Effector memory CD4-positive, alpha-beta T cell (primary cell): ENCODE data around the gene SMC5.
"Not testable (repeated sequence)": the region's sequence is repeated elsewhere in the genome, so short reads cannot be mapped to it uniquely, and the experiment has no call there.

ENCODE experiments used
- DNase-seq, 3 donors: peaks; one replicate each; pipeline ENCODE4 v3.0.0-alpha.2; 2020
- H3K27ac ChIP-seq: 2 replicates; pipeline ENCODE4 v1.7.0; 2013; ENCODE audit warnings: mild to moderate bottlenecking, low read length, moderate library complexity; ENCODE audit not compliant: insufficient read depth, poor library complexity, severe bottlenecking
- H3K27me3 ChIP-seq: replicated peaks from 2 replicates; pipeline ENCODE4 v1.7.0; 2013; ENCODE audit warnings: mild to moderate bottlenecking, low read length; ENCODE audit not compliant: insufficient read depth, control insufficient read depth, poor library complexity, severe bottlenecking
- H3K36me3 ChIP-seq: 2 replicates; pipeline ENCODE4 v1.7.0; 2013; ENCODE audit warnings: mild to moderate bottlenecking, low read length, moderate library complexity; ENCODE audit not compliant: control insufficient read depth, insufficient read depth
- H3K4me1 ChIP-seq: 2 replicates; pipeline ENCODE4 v1.7.0; 2013; ENCODE audit warnings: low read length, mild to moderate bottlenecking; ENCODE audit not compliant: control insufficient read depth, insufficient read depth, poor library complexity, severe bottlenecking
- H3K4me3 ChIP-seq: 2 replicates; pipeline ENCODE4 v1.7.0; 2013; ENCODE audit warnings: low read length, low read depth, mild to moderate bottlenecking; ENCODE audit not compliant: insufficient read depth, poor library complexity, severe bottlenecking
- H3K9me3 ChIP-seq: 2 replicates; pipeline ENCODE4 v1.7.0; 2013; ENCODE audit warnings: mild to moderate bottlenecking, low read length, moderate library complexity; ENCODE audit not compliant: control insufficient read depth

The SMC5 gene

GRCh38 chr9:70399141-70399540, 140.4 kb downstream of the SMC5 start:
- Histone ChIP-seq H3K27ac (peak overlapping the region; percentile 12), H3K4me1 (peaks cover 24% of the 10 kb centered on the region), H3K36me3 (no peaks in the 10 kb centered on the region), H3K4me3 (no peak overlapping the region), H3K9me3 (no peaks in the 10 kb centered on the region), H3K27me3 (no peaks in the 10 kb centered on the region)
- no peak for DNase-seq

GRCh38 chr9:70400107-70400892, 141.5 kb downstream of the SMC5 start:
- Histone ChIP-seq H3K36me3 (no peaks in the 10 kb centered on the region), H3K4me3 (no peak overlapping the region), H3K27me3 (no peaks in the 10 kb centered on the region), H3K27ac (no peak overlapping the region), H3K4me1 (peaks cover 34% of the 10 kb centered on the region), H3K9me3 (no peaks in the 10 kb centered on the region)
- DNase-seq, result no peak

GRCh38 chr9:70401241-70401640, 142.5 kb downstream of the SMC5 start:
- H3K27ac ChIP-seq, H3K27me3 ChIP-seq, H3K36me3 ChIP-seq, H3K9me3 ChIP-seq, DNase-seq, H3K4me3 ChIP-seq: not testable (repeated sequence)
- H3K4me1 ChIP-seq, result peaks cover 38% of the 10 kb centered on the region

- peaks cover 39% of the 10 kb centered on the region for H3K4me1 ChIP-seq
- no peaks in the 10 kb centered on the region for H3K9me3 ChIP-seq
- DNase-seq, result no peak
- no peaks in the 10 kb centered on the region for H3K27me3 ChIP-seq
- no peaks in the 10 kb centered on the region for H3K36me3 ChIP-seq
- no peak overlapping the region for H3K27ac ChIP-seq
- H3K4me3 ChIP-seq, result no peak overlapping the region
Observed at GRCh38 chr9:70402213-70402612, 143.4 kb downstream of the SMC5 start.

GRCh38 chr9:70403166-70403565, 144.4 kb downstream of the SMC5 start:
- H3K4me1 ChIP-seq, result peaks cover 34% of the 10 kb centered on the region
- H3K9me3 ChIP-seq, result no peaks in the 10 kb centered on the region
- H3K27ac ChIP-seq, result no peak overlapping the region
- H3K36me3 ChIP-seq, result no peaks in the 10 kb centered on the region
- no peaks in the 10 kb centered on the region for H3K27me3 ChIP-seq
- no peak overlapping the region for H3K4me3 ChIP-seq
- DNase-seq, result no peak

GRCh38 chr9:70403618-70404025, 144.8 kb downstream of the SMC5 start:
- Histone ChIP-seq H3K27ac (no peak overlapping the region), H3K4me1 (peaks cover 39% of the 10 kb centered on the region)

GRCh38 chr9:70404261-70404660, 145.5 kb downstream of the SMC5 start:
- Histone ChIP-seq H3K27ac (no peak overlapping the region), H3K36me3 (peaks cover 4% of the 10 kb centered on the region), H3K27me3 (no peaks in the 10 kb centered on the region), H3K4me1 (peaks cover 38% of the 10 kb centered on the region), H3K4me3 (no peak overlapping the region), H3K9me3 (no peaks in the 10 kb centered on the region)
- DNase-seq, result no peak

More at GRCh38 chr9:70403618-70404025, 144.8 kb downstream of the SMC5 start:
- Histone ChIP-seq H3K9me3 (no peaks in the 10 kb centered on the region), H3K4me3 (no peak overlapping the region), H3K36me3 (peaks cover 3% of the 10 kb centered on the region), H3K27me3 (no peaks in the 10 kb centered on the region)
- no peak for DNase-seq
